ENCODE data around the gene DLG2.
"Not testable (repeated sequence)": the region's sequence is repeated elsewhere in the genome, so short reads cannot be mapped to it uniquely, and the experiment has no call there.

The DLG2 gene

GRCh38 chr11:85301895-85302678 lies 325.1 kb downstream of the DLG2 start:
- no peak for DNase-seq

- DNase-seq, result no peak
These were observed 327.7 kb downstream of the DLG2 start for GRCh38 chr11:85299258-85299942.

- no peak for DNase-seq
These were observed 331.4 kb downstream of the DLG2 start for GRCh38 chr11:85295694-85296271.

GRCh38 chr11:85281550-85281949 lies 345.6 kb downstream of the DLG2 start:
- peak; percentile 3 for DNase-seq

GRCh38 chr11:85279267-85279666 lies 347.9 kb downstream of the DLG2 start:
- no peak for DNase-seq

GRCh38 chr11:85277693-85278092 lies 349.5 kb downstream of the DLG2 start:
- no peak for DNase-seq

- DNase-seq, result no peak
These were observed 350.8 kb downstream of the DLG2 start for GRCh38 chr11:85276332-85276731.

- not testable (repeated sequence) for DNase-seq
These were observed 356.8 kb downstream of the DLG2 start for GRCh38 chr11:85270315-85270714.

GRCh38 chr11:85269109-85269508 lies 358.0 kb downstream of the DLG2 start:
- DNase-seq, result no peak

- no peak for DNase-seq
These were observed 360.5 kb downstream of the DLG2 start for GRCh38 chr11:85266646-85267045.

GRCh38 chr11:85263328-85263727 lies 363.8 kb downstream of the DLG2 start:
- no peak for DNase-seq

GRCh38 chr11:85257837-85258236 lies 369.3 kb downstream of the DLG2 start:
- no peak for DNase-seq

- DNase-seq, result no peak
These were observed 370.7 kb downstream of the DLG2 start for GRCh38 chr11:85256433-85256832.

GRCh38 chr11:85249482-85249881 lies 377.7 kb downstream of the DLG2 start:
- DNase-seq, result no peak

- no peak for DNase-seq
These were observed 379.3 kb downstream of the DLG2 start for GRCh38 chr11:85247797-85248196.

- no peak for DNase-seq
These were observed 388.2 kb downstream of the DLG2 start for GRCh38 chr11:85238906-85239305.

- not testable (repeated sequence) for DNase-seq
These were observed 389.1 kb downstream of the DLG2 start for GRCh38 chr11:85238038-85238437.

GRCh38 chr11:85236211-85236610 lies 390.9 kb downstream of the DLG2 start:
- DNase-seq, result no peak

- no peak for DNase-seq
These were observed 394.6 kb downstream of the DLG2 start for GRCh38 chr11:85232559-85232958.

GRCh38 chr11:85231588-85231987 lies 395.6 kb downstream of the DLG2 start:
- DNase-seq, result no peak

GRCh38 chr11:85229723-85230122 lies 397.4 kb downstream of the DLG2 start:
- not testable (repeated sequence) for DNase-seq

GRCh38 chr11:85196968-85197367 lies 430.2 kb downstream of the DLG2 start:
- DNase-seq, result no peak

- DNase-seq, result no peak
These were observed 431.2 kb downstream of the DLG2 start for GRCh38 chr11:85195934-85196333.

GRCh38 chr11:85187992-85188391 lies 439.2 kb downstream of the DLG2 start:
- no peak for DNase-seq

All from hematopoietic multipotent progenitor cell treated with erythropoietin and hydrocortisone succinate and interleukin-3 and kit ligand, for 6 days (in vitro differentiated cells).